HG03135 (cell line): ENCODE data around the gene ERI2.
A peak's percentile ranks its signal among the peaks of the same experiment; 100 is the strongest.

ENCODE experiments used
- ATAC-seq: cut with Tn5 transposase; IDR thresholded peaks from one replicate; pipeline ENCODE4 v1.9.1; 2021; ENCODE audit warnings: mild to moderate bottlenecking, moderate library complexity; ENCODE audit not compliant: unreplicated experiment

Gene ERI2

DNA sequence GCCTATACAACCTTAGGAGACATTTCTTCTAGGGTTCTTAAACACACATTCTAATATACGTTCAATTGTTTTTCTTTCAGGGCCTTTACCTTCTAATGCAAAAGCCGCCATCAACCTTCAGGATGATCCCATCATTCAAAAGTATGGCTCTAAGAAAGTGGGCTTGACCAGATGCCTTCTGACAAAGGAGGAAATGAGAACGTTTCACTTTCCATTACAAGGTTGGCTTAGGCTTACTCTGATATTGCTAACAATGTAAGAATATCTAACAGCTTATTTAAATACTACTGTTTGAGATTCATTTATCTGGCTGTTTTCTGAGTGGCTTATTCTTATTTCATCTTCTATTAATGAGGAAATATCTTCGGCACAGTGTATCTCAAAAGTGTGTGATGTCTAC lies 15.4 kb upstream of the ERI2 start:
- ATAC-seq: no peak

DNA sequence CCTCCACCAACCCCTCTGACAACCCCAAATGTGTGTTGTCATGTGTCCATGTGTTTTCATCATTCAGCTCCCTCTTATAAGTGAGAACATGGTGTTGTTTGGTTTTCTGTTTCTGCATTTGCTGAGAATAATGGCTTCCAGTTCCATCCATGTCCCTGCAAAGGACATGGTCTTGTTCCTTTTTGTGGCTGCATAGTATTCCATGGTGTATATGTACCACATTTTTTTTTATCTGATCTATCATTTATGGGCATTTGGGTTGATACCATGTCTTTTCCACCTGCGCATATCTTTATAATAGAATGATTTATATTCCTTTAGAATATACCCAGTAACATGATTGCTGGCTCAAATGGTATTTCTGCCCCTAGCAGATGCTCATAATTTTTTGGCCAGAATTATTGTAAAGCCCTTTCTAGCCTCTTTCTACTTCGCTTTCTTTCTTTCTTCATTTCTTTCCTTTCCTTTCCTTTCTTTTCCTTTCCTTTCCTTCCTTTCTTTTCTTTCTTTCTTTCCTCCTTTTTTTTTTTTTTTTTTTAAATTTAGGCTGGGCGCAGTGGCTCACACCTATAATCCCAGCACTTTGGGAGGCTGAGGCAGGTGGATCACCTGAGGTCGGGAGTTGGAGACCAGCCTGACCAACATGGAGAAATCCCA lies 12.8 kb upstream of the ERI2 start:
- no peak for ATAC-seq

DNA sequence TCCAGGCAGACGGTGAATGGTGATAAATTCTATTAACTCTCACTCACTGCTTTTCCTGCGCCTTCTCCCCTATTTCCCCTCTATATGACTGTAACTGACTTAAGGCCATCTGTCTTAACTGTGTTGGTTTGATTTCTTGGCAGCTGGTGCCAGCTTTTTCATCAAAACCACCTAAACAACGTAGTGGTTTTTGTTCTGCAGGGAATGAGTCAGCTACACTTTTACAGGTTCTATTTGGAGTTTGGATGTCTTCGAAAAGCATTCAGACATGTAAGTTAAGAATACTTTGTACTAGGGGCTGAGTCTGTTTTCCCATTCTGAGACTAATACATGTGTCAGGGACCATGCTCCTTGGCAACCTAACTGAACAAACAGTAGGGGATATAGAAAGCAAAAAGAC lies 8.5 kb upstream of the ERI2 start:
- no peak for ATAC-seq

DNA sequence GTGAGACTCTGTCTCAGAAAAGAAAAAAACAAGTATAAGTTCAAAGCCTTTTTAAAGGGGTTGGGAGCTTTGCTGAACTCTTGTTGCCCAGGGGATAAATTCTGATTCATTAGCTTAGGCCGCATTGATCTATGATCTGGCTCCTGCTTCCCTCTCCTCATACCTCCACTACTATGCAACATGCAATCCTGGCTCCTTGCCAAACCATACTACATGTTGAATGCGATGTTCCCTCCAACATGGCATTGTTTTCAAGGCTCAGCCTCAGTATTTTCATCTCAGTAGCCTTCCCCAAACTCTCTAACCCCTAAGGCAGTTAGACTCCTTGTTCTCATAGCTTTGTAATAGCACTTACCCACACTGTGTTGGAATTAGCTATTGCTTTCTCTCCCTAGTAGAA lies 6.2 kb upstream of the ERI2 start:
- ATAC-seq: no peak

DNA sequence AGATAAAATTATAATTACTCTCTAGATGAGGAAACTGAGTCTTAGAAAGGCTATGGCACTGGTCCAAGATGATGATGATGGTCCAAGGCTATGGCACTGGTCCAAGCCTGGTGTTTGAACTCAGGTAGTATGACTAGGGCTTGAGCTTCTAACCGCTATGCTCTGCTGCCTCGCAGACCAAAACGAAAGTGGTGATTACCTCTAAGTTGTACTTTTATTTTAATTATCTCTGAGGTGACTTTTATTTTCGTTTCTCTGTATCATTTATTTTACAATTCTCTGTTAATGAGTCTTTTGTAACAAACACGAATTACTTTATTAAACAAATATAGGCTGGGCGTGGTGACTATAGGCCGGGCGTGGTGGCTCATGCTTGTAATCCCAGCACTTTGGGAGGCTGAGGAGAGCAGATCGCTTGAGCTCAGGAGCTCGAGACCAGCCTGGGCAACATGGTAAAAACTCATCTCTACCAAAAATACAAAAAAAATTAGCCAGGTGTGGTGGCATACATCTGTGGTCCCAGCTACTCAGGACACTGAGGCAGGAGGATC lies 5.7 kb upstream of the ERI2 start:
- no peak for ATAC-seq

DNA sequence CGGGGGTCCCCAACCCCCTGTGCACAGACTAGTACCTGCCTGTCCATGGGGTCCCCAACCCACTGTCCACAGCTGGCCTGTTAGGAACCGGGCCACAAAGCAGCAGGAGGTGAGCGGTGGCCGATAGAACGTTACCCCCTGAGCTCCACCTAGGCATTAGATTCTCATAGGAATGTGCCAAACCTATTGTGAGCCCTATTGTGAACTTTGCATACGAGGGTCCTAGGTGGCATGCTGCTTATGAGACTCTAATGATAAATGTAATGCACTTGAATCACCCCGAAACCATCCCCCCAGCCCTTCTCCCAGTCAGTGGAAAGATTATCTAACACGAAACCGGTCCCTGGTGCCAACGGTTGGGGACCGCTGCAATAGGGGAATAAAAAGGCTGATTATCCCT lies 1.6 kb upstream of the ERI2 start:
- no peak for ATAC-seq

DNA sequence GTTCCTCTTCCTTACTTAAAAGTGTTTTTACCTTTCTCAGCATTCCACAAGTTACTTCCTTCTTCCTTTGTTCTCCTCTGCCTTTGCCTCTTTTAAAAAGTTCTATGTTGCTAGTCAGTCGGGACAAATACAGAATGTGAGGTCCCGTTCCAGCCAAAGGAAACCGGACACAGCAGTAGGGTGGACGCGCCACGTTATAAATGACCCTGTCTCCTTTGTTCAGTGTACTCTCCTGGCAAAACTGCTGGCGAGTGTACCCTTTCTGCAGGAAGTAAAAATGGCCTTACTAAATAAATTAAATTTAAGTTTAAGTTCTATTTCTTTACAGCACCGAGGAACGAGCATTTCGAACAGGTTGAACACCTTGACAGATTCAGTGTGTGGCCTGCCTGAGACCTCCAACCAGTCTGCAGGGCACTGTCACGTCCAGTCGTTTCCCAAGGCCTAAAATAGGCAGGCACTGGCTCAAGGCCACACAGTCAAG lies 546 bp downstream of the ERI2 start:
- peak; percentile 25 for ATAC-seq

DNA sequence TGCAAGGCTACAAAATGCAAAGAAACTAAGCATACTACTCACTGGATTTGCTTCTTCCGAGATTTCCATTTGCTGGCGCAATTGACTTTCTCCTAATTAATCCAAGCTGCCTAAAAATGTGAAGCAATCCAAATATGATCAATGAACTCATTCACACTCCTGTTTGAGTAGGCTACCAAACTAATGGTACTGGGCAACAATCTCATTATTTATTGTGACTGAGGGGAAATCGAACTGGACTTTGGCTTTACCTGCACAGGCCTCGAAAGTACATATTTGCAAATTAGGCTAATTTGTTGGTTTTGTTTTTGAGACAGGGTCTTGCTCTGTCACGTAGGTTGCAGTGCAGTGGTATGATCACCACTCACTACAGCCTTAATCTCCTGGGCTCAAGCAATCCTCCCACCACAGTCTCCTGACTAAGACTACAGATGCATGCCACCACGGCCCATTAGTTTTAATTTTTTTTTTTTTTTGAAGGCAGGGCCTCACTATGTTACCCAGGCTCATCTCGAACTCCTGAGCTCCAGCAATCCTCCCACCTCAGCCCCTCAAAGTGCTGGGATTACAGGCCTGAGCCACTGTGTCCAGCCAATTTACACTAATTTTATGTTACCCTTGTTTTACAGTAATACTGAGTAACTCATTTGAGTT lies 2.6 kb downstream of the ERI2 start:
- no peak for ATAC-seq

DNA sequence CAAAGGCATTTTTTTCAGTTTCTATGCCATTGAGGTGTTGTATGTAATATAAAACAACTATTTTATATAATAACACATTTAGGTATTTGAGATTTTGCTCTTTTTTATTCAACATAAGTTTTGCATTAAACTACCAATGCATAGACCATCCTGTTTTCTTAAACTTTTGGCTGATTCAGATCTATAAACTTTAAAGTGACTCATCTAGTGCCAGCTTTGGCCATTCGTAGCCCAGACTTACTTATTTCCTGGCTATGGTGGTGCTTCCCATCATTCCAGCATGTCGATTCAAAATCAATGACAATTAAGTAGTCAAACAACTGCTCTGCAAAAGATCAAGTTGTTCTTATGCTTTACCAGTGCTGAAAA lies 3.1 kb downstream of the ERI2 start:
- ATAC-seq: no peak

DNA sequence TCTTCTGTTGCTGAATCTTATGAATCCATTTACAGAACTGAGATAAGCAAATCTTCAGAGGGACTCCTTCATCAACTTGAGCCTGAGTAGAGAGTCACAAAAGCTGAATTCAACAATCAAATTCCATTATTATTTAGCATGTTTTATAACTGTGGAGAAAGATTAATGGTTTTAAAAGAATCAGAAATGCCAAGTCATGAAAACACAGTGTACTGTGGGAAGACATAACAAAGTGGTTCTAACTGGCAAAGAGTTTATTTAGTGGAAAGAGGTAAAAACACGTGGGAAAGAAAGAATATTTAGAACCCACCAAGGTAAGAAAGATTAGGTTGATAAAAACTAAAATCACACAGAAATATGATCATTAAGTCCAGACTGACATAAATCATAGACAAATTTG lies 5.0 kb downstream of the ERI2 start:
- ATAC-seq: no peak

DNA sequence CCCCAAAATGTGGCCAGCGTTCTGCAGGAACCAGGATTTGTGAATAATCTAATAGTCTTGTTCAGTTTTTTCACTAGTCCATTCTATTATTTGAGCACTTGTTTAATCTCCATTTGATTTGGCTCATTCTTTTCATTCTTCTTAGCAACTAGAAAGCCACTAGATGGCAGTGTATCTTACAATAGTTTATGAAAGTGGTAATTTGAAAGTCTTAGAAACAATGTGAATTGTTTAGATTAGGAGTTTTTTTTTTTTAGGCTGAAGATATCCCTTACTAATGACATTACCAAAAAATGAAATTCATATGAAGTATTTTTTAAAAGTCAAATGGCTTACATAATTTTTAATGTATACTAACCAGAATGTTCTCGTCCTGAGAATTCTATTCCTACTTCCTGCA lies 6.7 kb downstream of the ERI2 start:
- no peak for ATAC-seq

DNA sequence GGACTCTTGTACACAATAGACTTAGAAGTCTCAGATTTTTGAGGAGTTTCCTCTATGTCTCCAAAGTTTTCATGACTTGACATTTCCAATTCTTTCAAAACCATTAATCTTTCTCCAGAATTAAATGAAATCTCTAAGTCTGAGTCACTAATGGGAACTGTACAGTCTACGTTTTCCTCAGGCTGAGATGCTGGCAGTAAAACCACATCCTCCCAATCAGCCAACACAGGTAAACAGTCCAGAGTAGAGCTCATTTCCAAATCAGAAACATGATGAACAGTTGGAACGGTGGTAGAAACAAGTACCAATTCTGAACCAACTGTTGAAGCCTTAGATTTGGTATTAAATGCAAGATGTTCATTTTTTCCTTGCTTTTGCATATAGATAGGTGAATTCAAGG lies 7.9 kb downstream of the ERI2 start:
- ATAC-seq: no peak

DNA sequence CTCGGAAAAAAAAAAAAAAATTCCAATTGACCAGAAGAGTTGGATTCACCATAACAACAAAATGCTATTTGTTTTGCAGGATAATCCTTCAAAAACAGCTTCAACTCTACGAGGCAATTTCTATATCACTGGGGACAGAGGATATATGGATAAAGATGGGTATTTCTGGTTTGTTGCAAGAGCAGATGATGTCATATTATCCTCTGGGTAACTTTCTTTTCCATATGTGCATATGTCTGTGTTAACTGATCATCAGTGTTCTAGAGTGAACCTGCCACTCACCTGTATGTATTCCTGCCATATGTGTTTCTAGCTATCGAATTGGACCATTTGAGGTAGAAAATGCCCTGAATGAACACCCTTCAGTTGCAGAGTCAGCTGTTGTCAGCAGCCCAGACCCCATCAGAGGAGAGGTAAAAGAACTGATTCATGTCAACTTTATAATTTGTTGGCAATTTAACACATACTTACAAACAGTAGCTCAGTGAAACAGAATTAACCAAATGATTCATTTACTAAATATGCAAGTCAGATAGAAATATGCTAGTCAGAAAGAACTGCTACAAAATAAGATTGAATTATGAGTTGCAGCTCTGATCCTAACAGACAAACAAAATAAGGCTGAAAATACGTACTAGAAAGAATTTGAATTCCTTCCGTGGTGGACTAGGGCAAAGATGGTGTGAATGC lies 14.2 kb downstream of the ERI2 start:
- no peak for ATAC-seq

DNA sequence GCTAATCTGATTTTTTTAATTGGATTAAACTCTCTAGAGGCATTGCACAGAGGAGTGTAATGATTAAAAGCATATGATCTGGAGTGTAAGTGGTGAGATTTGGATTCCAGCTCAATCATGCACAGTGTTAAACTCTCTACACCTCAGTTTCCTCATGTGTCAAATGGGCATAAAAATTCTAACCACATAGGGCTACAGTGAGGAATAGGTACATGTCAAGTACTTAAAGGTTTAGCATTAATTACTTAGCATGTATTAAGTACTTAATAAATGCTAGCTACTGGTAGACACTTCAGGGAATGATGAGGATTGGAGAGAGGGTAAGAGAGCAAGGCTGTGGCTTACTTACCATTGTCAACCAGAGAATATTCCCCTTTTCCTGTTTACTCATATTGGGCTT lies 17.1 kb downstream of the ERI2 start:
- ATAC-seq: no peak

DNA sequence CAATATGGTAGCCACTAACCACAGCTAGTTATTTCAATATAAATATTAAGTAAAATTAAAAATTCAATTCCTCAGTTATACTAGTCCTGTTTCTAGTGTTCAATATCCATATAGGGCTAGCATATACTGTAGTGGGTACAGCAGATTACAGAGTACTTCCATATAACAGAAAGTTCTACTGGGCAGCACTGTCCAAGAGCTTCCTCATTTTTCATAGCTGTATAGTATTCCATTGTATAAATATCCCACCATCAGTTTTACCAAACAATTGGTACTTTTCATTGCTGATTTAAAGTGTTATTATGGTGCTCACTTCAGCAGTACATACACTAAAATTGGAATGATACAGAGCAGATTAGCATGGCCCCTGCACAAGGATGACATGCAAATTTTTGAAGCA lies 22.1 kb downstream of the ERI2 start:
- no peak for ATAC-seq

DNA sequence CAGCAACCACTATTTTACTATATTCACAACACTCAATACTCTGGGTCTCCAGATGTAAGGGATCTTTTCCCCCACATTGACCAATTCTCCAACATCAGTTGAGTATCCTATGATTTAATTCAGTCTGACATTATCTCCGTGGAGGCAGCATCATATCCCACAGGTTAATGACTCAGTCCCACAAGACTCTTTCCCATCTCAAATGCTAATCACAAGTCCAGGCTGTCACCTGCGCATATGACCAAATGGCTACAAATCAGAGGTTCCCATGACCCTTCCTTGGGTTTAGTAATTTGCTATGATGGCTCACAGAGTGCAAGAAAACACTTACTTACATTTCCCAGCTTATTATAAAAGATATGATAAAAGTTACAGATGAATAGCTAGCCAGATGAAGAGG lies 23.8 kb downstream of the ERI2 start:
- no peak for ATAC-seq

DNA sequence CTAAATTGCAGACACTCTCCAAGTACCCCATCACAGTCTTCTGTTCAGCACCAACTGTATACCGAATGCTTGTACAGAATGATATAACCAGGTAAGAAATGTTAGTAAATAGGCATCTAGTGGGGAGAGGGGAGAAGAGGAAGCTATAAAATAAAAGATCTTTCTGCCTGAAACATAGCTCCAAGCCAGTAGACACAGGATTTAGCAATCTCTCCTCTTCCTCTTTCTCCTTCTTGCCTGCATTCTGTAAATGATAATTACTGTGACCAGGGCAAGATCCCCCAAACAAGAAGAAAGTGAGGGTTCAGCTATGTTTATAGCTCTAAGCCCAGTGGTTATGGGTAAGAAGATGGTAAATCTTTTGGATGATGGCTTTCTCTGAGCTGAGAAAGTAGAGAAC lies 24.6 kb downstream of the ERI2 start:
- ATAC-seq: no peak

DNA sequence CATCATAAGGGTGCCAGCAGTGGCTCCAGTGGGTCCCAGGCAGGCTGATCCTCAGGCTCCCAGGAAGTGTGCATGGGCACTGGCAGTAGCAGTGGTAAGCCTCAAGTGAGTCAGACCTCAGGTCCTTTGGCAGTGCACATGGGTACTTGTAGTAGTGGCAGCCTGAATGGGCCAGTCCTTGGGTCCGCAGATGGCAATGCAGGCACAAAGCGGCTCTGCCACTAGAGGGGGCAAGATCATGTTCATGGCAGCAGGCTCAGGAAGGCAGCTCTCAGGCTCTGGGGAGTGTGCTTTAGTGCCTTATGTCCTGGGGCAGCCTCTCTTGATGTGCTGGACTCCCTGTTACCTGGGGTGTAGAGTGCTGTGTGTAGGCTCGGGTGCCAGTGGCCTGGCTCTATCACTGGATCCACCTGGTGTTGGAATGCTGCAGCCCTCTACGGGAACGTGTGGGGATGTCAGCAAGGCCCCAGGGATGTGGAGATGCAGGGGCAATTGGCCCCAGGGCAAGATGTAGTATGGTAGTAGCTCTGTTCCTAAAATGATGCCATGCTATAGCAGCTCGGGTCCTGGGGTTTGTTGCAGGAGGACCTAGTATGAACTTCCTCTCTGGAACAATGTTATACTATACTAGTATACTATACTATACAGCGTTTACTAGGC lies 31.4 kb downstream of the ERI2 start:
- no peak for ATAC-seq

DNA sequence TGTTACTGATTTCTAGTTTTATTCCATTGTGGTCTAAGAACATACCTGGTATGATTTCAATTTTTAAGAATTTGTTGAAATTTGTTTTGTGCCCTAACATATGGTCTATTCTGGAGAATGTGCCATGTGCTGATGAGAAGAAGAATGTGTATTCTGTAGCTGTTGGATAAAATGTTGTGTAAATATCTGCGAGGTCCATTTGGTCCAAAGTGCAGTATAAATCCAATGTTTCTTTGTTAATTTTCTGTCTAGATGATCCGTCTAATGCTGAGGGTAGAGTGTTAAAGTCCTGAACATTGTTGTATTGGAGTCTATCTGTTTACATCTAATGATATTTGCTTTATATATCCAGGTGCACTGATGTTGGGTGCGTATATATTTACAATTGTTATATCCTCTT lies 32.6 kb downstream of the ERI2 start:
- no peak for ATAC-seq

DNA sequence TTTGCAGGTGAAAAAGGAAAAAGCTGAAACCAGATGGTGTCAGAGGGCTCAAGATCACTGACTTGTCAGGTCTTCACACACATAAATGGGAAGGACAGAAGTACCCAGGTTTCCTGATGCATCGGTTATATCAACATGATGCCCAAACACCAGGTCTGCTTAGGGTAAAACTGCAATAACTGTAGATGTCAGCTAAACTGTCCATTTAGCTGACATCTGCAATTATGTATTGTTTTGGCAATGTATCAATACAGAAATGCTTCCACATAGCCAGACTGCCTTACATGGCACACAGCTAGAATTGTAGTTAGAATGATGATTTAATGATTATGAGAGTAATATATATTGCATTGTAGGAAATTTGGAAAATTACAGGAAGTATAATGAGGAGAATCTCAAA lies 37.5 kb downstream of the ERI2 start:
- ATAC-seq: no peak

DNA sequence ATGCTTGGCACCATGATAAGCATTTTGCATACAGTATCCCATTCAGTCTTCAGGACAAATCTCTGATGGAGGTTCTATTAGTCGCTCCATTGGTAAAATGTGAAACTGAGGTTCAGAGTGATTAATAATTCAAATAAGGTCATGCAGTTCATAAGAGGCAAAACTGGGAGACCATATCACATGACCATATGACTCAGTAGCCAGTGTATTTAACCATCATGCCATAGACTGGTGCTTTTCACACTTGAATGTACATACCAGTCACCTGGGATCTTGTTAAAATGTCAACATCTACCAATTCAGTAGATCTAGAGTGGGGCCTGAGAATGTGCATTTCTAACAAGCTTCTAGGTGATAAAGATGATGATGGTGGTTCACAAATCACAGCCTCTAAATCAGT lies 38.2 kb downstream of the ERI2 start:
- no peak for ATAC-seq

DNA sequence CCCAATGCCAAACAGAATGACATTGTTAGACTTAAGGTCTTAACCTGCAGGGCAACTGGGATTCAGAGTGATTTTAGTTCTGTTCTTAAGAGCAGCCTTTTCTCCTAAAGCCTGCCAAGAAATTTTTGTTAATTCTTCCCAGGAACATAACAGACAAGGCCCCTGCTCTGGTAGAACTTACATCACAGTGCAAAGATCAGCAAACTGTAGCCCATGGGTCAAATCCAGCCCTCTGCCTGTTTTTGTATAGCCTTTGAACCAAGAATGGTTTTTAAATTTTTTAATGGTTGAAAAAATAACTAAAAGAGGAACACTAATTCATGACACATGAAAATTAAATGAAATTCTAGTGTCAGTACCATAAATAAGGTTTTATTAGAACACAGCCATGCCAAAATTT lies 38.7 kb downstream of the ERI2 start:
- no peak for ATAC-seq
